Neural cell (in vitro differentiated cells): ENCODE measurements around the gene SGO2. TPM values are rescaled to one million over a fixed set of nuclear protein-coding genes. Genes with fewer than 3 reads are reported as not detected.

Source experiments
- H2AFZ ChIP-seq: fragments of 200-600, 300-800 bp; sonication (generic), shearing (Covaris generic); 2 replicates; pipeline ENCODE4 v1.6.0; 2014; ENCODE audit warnings: low read depth, mild to moderate bottlenecking, antibody characterized with exemption, low read length, moderate library complexity
- H3F3A ChIP-seq: fragments of 200-600 bp; shearing (Covaris generic); 2 replicates; pipeline ENCODE4 v1.6.1; 2016; ENCODE audit warnings: mild to moderate bottlenecking, moderate library complexity, mixed read lengths, antibody characterized with exemption, low read length; ENCODE audit not compliant: insufficient read depth, poor library complexity, severe bottlenecking
- H3K27ac ChIP-seq: fragments of 200-600, 300-800 bp; sonication (generic), shearing (Covaris generic); 2 replicates; pipeline ENCODE4 v1.5.1; 2014; ENCODE audit warnings: mild to moderate bottlenecking, low read length, moderate library complexity
- H3K27me3 ChIP-seq: fragments of 300-800, 200-600 bp; sonication (generic), shearing (Covaris generic); 2 replicates; pipeline ENCODE4 v1.6.0; 2014; ENCODE audit warnings: mild to moderate bottlenecking, low read depth, low read length, moderate library complexity; ENCODE audit not compliant: insufficient read depth
- H3K36me3 ChIP-seq: fragments of 300-800, 200-600 bp; sonication (generic), shearing (Covaris generic); 2 replicates; pipeline ENCODE4 v1.5.1; 2014; ENCODE audit warnings: mild to moderate bottlenecking, antibody characterized with exemption, low read length, moderate library complexity; ENCODE audit not compliant: insufficient read depth
- H3K4me2 ChIP-seq: fragments of 300-800, 200-600 bp; sonication (generic), shearing (Covaris generic); 2 replicates; pipeline ENCODE4 v1.6.0; 2014; ENCODE audit warnings: mild to moderate bottlenecking, low read length
- H3K4me3 ChIP-seq: fragments of 300-800, 200-600 bp; sonication (generic), shearing (Covaris generic); 2 replicates; pipeline ENCODE4 v1.5.1; 2014; ENCODE audit warnings: mild to moderate bottlenecking, low read length, moderate library complexity
- H3K79me2 ChIP-seq: fragments of 200-600 bp; shearing (Covaris generic); replicated peaks from 2 replicates; pipeline ENCODE4 v1.6.0; 2014; ENCODE audit warnings: mild to moderate bottlenecking, low read length, moderate library complexity; ENCODE audit not compliant: insufficient read depth
- H3K9ac ChIP-seq: fragments of 300-800, 200-600 bp; sonication (generic), shearing (Covaris generic); 2 replicates; pipeline ENCODE4 v1.6.1; 2016; ENCODE audit warnings: mild to moderate bottlenecking, low read length, mixed read lengths
- H3K9me2 ChIP-seq: fragments of 200-600 bp; shearing (Covaris generic); 2 replicates; pipeline ENCODE4 v1.6.1; 2016; ENCODE audit warnings: mild to moderate bottlenecking, low read length, mixed read lengths; ENCODE audit not compliant: insufficient read depth
- H3K9me3 ChIP-seq: fragments of 200-600, 300-800 bp; sonication (generic), shearing (Covaris generic); 2 replicates; pipeline ENCODE4 v1.6.1; 2016; ENCODE audit warnings: mild to moderate bottlenecking, mixed run types, low read length, moderate library complexity, mixed read lengths
- H4K20me1 ChIP-seq: fragments of 200-600 bp; shearing (Covaris generic); 2 replicates; pipeline ENCODE4 v1.6.1; 2016; ENCODE audit warnings: mild to moderate bottlenecking, mixed run types; ENCODE audit not compliant: insufficient read depth
- EP300 ChIP-seq: fragments of 450-650 bp; conservative IDR thresholded peaks from 2 replicates; pipeline ENCODE4 v1.6.1; 2014; ENCODE audit warnings: antibody characterized with exemption, mild to moderate bottlenecking, moderate library complexity; ENCODE audit not compliant: poor library complexity, severe bottlenecking
- EZH2 ChIP-seq: fragments of 200-600, 300-800 bp; shearing (Covaris generic), sonication (generic); IDR thresholded peaks from 2 replicates; pipeline ENCODE4 v1.6.1; 2014; ENCODE audit warnings: antibody characterized with exemption, low read length, borderline replicate concordance, mild to moderate bottlenecking; ENCODE audit not compliant: insufficient read depth, poor library complexity, severe bottlenecking
- MXI1 ChIP-seq: fragments of 450-650 bp; conservative IDR thresholded peaks from 2 replicates; pipeline ENCODE4 v1.6.1; 2014; ENCODE audit warnings: antibody characterized with exemption, mild to moderate bottlenecking; ENCODE audit not compliant: poor library complexity, severe bottlenecking
- POLR2AphosphoS5 ChIP-seq: IDR thresholded peaks from 2 replicates; pipeline ENCODE4 v1.6.1; 2012
- RAD21 ChIP-seq: fragments of 450-650 bp; conservative IDR thresholded peaks from 2 replicates; pipeline ENCODE4 v1.6.1; 2014; ENCODE audit warnings: antibody characterized with exemption, mild to moderate bottlenecking, moderate library complexity
- SMC3 ChIP-seq: fragments of 450-650 bp; conservative IDR thresholded peaks from 2 replicates; pipeline ENCODE4 v1.6.1; 2014; ENCODE audit warnings: antibody characterized with exemption, mild to moderate bottlenecking, moderate library complexity; ENCODE audit not compliant: poor library complexity
- TAF1 ChIP-seq: IDR thresholded peaks from 2 replicates; pipeline ENCODE4 v1.6.1; 2012; ENCODE audit warnings: low read depth
- polyA plus RNA-seq: library from polyadenylated mRNA; depleted of rRNA; stranded (reverse); fragments of >200 nt; gene quantifications from 2 replicates; pipeline ENCODE4 v1.2.3, GENCODE V29; 2014
- TF ChIP-seq, protein P1 (sequence below): fragments of 450-650 bp; IDR thresholded peaks from 2 replicates; pipeline ENCODE4 v1.5.1; 2014; ENCODE audit warnings: antibody characterized with exemption, mild to moderate bottlenecking, moderate library complexity; ENCODE audit not compliant: poor library complexity, severe bottlenecking
- TF ChIP-seq, protein P2 (sequence below): IDR thresholded peaks from 2 replicates; pipeline ENCODE4 v1.6.1; 2012; ENCODE audit warnings: borderline replicate concordance

The SGO2 gene
- polyA plus RNA-seq, 1 donor from 2014 or later, result 0.73 TPM

DNA sequence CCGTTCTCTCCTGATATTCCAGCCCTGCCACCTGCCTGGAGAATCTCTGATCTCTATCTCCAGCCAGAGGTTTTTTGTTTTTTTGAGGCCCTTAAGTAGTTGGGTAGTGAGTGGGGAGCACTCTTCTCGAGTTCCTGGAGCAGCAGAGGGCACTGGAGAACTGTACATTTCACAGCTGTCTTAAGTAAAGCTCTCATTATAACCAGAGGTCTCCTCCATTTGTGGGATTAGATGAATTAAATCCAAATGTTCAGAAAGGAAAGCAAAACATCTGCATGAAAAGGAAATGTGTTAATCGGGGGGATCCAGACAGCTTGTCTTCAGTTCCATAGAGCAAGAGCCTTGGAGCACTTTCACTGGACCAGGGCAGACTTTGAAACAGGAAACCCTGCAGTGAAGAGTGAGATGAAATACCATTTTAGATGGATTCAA, 92.6 kb downstream of the SGO2 start:
- H3F3A ChIP-seq, result no peaks in the 10 kb centered on the region
- H3K27ac ChIP-seq, result no peak overlapping the region
- H3K9ac ChIP-seq, result no peak overlapping the region
- H2AFZ ChIP-seq, result no peak overlapping the region
- no peak for TF ChIP-seq POLR2AphosphoS5
- no peak for TF ChIP-seq EP300
- no peak for TF ChIP-seq EZH2
- TF ChIP-seq RAD21, result no peak
- no peak for TF ChIP-seq MXI1
- TF ChIP-seq, protein P1, sequence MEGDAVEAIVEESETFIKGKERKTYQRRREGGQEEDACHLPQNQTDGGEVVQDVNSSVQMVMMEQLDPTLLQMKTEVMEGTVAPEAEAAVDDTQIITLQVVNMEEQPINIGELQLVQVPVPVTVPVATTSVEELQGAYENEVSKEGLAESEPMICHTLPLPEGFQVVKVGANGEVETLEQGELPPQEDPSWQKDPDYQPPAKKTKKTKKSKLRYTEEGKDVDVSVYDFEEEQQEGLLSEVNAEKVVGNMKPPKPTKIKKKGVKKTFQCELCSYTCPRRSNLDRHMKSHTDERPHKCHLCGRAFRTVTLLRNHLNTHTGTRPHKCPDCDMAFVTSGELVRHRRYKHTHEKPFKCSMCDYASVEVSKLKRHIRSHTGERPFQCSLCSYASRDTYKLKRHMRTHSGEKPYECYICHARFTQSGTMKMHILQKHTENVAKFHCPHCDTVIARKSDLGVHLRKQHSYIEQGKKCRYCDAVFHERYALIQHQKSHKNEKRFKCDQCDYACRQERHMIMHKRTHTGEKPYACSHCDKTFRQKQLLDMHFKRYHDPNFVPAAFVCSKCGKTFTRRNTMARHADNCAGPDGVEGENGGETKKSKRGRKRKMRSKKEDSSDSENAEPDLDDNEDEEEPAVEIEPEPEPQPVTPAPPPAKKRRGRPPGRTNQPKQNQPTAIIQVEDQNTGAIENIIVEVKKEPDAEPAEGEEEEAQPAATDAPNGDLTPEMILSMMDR, result no peak
- no peak for TF ChIP-seq TAF1
- TF ChIP-seq, protein P2, sequence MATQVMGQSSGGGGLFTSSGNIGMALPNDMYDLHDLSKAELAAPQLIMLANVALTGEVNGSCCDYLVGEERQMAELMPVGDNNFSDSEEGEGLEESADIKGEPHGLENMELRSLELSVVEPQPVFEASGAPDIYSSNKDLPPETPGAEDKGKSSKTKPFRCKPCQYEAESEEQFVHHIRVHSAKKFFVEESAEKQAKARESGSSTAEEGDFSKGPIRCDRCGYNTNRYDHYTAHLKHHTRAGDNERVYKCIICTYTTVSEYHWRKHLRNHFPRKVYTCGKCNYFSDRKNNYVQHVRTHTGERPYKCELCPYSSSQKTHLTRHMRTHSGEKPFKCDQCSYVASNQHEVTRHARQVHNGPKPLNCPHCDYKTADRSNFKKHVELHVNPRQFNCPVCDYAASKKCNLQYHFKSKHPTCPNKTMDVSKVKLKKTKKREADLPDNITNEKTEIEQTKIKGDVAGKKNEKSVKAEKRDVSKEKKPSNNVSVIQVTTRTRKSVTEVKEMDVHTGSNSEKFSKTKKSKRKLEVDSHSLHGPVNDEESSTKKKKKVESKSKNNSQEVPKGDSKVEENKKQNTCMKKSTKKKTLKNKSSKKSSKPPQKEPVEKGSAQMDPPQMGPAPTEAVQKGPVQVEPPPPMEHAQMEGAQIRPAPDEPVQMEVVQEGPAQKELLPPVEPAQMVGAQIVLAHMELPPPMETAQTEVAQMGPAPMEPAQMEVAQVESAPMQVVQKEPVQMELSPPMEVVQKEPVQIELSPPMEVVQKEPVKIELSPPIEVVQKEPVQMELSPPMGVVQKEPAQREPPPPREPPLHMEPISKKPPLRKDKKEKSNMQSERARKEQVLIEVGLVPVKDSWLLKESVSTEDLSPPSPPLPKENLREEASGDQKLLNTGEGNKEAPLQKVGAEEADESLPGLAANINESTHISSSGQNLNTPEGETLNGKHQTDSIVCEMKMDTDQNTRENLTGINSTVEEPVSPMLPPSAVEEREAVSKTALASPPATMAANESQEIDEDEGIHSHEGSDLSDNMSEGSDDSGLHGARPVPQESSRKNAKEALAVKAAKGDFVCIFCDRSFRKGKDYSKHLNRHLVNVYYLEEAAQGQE, result no peak
- no peak for TF ChIP-seq SMC3
- H4K20me1 ChIP-seq, result no peaks in the 10 kb centered on the region
- no peaks in the 10 kb centered on the region for H3K36me3 ChIP-seq
- H3K9me3 ChIP-seq, result no peaks in the 10 kb centered on the region
- no peak overlapping the region for H3K4me2 ChIP-seq
- H3K27me3 ChIP-seq, result no peaks in the 10 kb centered on the region
- no peaks in the 10 kb centered on the region for H3K9me2 ChIP-seq
- H3K79me2 ChIP-seq, result no peaks in the 10 kb centered on the region
- H3K4me3 ChIP-seq, result no peak overlapping the region

DNA sequence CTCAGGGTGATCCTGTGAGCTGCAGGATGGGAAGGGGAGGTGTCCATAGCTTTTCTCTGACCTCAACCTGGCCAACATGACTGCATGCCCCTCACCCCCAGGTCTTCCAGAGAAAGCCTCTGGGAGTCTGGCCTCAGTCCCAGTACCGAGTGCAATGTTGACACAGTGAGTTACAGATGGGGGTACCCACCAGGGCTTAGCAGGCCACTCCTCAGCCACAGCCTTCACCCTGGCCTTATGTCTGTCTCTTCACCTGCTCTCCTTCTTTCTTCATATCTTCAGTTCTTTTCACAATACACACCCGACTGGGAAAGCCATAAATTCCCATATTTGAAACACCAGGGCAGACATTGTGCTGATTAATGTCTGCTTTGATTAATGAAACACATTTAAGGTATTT, 93.3 kb downstream of the SGO2 start:
- Histone ChIP-seq H3K4me3 (no peak overlapping the region), H3K27ac (no peak overlapping the region), H2AFZ (no peak overlapping the region), H3K79me2 (no peaks in the 10 kb centered on the region), H3K4me2 (no peak overlapping the region), H4K20me1 (no peaks in the 10 kb centered on the region), H3K27me3 (no peaks in the 10 kb centered on the region), H3K36me3 (no peaks in the 10 kb centered on the region), H3K9me3 (no peaks in the 10 kb centered on the region), H3F3A (no peaks in the 10 kb centered on the region), H3K9ac (no peak overlapping the region), H3K9me2 (no peaks in the 10 kb centered on the region)
- TF ChIP-seq POLR2AphosphoS5, result no peak
- no peak for TF ChIP-seq EP300
- TF ChIP-seq, protein P2, result no peak
- no peak for TF ChIP-seq SMC3
- TF ChIP-seq MXI1, result no peak
- TF ChIP-seq, protein P1, result no peak
- TF ChIP-seq TAF1, result no peak
- no peak for TF ChIP-seq RAD21
- no peak for TF ChIP-seq EZH2
